B cell (primary cell): ENCODE data around the gene AZGP1.

Experiments
- CTCF ChIP-seq: fragments of 200-600 bp; IDR thresholded peaks from one replicate; pipeline ENCODE4 v1.8.0; 2022; ENCODE audit warnings: antibody characterized with exemption, mild to moderate bottlenecking
- EZH2 ChIP-seq: IDR thresholded peaks from 2 replicates; pipeline ENCODE4 v1.6.1; 2012; ENCODE audit warnings: borderline replicate concordance, low read depth, mild to moderate bottlenecking, moderate library complexity, low read length; ENCODE audit not compliant: insufficient read depth, poor library complexity, severe bottlenecking

- TF ChIP-seq CTCF = no peak
- no peak for TF ChIP-seq EZH2
Measured at GRCh38 chr7:99953649-99954048, 22.2 kb downstream of the AZGP1 start.
